NB4 (cell line): Measurements from ENCODE around the gene NUMBL.

Experiments used
- DNase-seq: peaks from one replicate; pipeline ENCODE4 v3.0.0; 2010; ENCODE audit warnings: low read depth
- H3K4me3 ChIP-seq: one replicate; pipeline ENCODE4 v1.5.1; 2011; ENCODE audit warnings: mild to moderate bottlenecking, low read depth, low read length, moderate library complexity
- MYC ChIP-seq: IDR thresholded peaks from 2 replicates; pipeline ENCODE4 v1.6.1; 2011; ENCODE audit warnings: low read depth, low read length
- POLR2A ChIP-seq: IDR thresholded peaks from 2 replicates; pipeline ENCODE4 v1.6.1; 2011; ENCODE audit warnings: mild to moderate bottlenecking; ENCODE audit not compliant: insufficient read length; ENCODE audit errors: extremely low read depth
- TF ChIP-seq, protein P1 (sequence below): IDR thresholded peaks from 2 replicates; pipeline ENCODE4 v1.6.1; 2011; ENCODE audit warnings: low read depth, low read length
- TF ChIP-seq, protein P2 (sequence below): IDR thresholded peaks from one replicate; pipeline ENCODE4 v1.5.1; 2012; ENCODE audit warnings: low read depth, low read length

NUMBL gene

DNA sequence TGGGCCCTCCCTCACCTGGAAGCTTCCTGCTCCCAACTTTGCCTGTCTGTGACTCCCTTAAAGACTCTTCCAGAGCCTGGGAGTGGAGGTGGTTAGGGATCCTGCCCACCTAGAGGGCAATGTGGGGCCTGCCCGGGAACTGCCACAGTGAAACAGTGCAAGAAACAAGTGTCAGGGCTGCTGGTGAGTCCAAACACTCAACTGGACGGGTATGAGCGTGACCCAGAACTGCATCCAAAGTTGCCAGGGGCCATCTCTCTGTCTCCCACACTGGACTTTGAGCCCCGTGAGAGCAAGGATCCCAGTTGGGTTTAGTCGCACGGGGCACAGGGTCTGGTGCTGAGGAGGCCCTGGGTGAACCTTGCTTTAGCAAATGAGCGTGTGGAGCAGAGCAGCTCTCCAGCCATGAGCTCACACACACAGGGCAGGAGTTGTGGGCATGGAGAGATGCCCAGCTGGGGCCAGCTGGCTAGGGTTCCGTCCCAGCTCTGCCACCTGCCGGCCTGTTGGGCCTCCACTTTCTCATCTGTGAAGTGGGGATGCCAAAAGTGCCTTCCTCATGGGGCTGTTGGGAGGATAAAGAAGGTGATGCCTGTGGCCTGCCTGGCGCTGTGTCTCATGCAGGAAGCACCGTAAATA lies 2.8 kb upstream of the NUMBL start:
- no peak overlapping the region for H3K4me3 ChIP-seq
- TF ChIP-seq, protein P1, sequence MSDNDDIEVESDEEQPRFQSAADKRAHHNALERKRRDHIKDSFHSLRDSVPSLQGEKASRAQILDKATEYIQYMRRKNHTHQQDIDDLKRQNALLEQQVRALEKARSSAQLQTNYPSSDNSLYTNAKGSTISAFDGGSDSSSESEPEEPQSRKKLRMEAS: no peak
- no peak for TF ChIP-seq POLR2A
- TF ChIP-seq, protein P2, sequence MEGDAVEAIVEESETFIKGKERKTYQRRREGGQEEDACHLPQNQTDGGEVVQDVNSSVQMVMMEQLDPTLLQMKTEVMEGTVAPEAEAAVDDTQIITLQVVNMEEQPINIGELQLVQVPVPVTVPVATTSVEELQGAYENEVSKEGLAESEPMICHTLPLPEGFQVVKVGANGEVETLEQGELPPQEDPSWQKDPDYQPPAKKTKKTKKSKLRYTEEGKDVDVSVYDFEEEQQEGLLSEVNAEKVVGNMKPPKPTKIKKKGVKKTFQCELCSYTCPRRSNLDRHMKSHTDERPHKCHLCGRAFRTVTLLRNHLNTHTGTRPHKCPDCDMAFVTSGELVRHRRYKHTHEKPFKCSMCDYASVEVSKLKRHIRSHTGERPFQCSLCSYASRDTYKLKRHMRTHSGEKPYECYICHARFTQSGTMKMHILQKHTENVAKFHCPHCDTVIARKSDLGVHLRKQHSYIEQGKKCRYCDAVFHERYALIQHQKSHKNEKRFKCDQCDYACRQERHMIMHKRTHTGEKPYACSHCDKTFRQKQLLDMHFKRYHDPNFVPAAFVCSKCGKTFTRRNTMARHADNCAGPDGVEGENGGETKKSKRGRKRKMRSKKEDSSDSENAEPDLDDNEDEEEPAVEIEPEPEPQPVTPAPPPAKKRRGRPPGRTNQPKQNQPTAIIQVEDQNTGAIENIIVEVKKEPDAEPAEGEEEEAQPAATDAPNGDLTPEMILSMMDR: no peak
- no peak for TF ChIP-seq MYC
- DNase-seq: no peak

DNA sequence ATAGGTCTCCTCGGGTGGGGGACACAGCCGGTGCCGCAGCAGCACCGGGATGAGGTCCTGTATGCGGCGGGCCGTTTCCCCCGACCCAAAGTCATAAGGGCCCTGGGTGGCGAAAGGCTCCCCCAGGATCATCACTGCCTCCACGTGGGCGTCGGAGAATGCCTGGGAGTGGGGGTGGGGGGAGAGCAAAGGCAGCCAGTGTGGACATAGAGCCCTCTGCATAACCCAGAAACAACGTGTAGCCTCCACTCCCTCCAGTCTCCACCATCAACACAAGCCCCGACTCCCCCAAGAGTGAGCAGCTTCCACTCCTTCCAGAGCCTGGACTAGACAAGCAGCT lies 1.7 kb upstream of the NUMBL start:
- H3K4me3 ChIP-seq: no peak overlapping the region
- TF ChIP-seq MYC (no peak), POLR2A (no peak)
- TF ChIP-seq, protein P2: no peak
- TF ChIP-seq, protein P1: no peak
- no peak for DNase-seq

DNA sequence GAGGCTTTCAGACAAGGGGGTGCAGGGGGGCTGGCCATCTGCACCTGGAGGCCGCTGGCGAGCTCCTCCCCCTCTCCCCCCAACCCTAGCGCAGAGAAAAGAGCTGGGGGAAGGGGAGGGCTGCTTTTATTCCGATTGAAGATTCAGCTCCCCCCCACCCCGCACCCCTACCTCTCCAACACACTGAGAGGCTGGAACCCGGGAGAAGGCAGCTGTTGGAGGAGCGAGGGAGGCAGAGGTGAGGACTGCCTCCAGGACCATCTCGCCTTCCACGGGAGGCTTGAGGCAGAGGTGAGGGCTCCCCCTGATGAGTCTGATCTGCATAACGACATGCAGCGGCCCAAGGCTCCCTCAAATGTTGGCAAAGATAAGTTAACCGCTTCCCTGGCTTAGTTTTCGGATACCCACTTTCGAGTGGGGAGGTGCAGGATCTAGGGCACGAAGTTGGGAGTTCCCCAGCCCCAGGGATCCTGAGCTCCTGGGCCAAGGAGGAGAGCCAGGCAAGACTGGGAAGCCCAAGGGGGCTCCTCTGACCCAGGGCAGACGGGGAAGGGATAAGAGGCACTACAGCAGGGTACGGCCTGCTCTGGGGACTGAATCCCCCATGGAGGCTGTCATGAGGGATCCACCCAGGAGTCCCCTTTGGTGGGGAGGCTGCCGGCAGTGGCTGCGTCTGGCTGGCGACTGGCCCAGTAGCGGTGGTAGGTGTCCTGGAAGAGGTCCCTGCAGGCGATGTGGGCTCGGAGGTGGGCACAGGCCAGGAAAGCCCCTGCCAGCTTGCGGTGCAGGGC lies 1.2 kb upstream of the NUMBL start:
- TF ChIP-seq, protein P1: no peak
- TF ChIP-seq, protein P2: no peak
- TF ChIP-seq POLR2A (no peak), MYC (no peak)
- H3K4me3 ChIP-seq: no peak overlapping the region
- peak; percentile 37 for DNase-seq

DNA sequence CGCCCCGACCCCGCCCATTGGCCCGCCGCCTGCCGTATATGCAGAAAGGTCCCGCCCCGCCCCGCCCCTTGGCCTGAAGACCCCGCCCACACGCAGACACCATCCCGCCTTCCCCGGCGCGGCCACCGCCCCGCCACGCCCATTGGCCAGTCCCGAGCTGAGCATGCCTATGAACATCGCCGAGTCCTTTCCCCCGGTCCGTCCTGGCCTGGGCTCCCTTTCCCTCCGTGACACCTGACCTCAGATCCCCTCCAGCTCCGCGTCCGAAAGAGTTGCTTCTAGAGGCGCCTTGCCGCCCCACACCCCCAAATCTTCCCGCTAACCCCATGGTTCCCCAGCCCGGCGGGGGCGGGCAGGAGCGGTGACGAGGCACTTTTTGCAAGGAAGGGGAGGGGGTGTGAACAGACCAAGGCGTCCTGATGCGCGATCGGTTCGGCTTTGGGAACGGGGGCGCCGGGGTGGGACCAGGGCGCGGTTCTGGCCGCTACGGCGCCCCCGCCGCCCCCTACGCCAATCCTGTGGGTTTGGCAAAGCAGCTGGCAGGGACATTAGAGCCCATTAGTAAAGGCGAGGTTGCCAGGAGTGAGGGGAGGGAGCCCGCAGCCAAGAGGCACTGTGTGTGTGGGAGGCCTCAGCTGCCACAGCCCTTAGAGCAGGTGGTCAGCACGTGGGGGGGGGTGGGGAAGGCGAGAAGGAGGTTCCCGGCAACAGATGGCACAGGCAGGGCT lies 406 bp upstream of the NUMBL start:
- H3K4me3 ChIP-seq: peak overlapping the region; percentile 49
- TF ChIP-seq, protein P2: no peak
- no peak for TF ChIP-seq POLR2A
- peak; percentile 97 for TF ChIP-seq MYC
- TF ChIP-seq, protein P1: peak; percentile 97
- peak; percentile 88 for DNase-seq

DNA sequence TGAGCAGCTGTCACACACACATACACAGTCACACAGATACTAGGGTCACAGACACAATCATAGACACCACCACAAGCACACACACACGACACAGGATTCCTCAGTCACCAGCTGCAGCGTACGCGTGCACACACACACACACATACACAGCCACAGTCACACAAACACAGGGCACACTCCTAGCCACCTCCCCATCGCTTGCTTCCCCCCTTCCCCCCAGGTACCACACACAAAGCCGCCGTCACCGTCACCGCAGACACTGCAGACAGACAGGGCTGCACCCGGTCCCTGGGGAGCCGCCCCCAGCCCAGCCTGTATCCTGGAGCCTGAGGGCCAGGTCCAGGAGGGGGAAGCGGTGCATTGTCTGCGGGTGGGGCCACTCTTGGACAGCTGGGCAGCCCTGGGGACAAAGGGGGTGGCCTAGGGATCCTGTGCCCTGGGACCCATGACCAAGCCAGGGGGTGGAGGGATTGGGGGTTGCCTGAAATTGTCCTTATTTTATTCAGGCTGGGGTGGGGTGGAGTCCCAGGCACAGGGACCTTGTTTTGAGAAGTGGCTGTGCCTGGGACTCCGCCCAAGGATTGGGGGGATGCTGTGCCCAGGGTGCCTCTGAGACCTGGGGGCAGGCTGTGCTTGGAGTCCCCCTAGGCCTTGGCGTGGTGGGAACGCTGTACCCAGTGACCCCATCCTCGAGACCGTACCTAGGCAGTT lies 957 bp downstream of the NUMBL start:
- DNase-seq: peak; percentile 16
- TF ChIP-seq, protein P2: no peak
- TF ChIP-seq POLR2A (no peak), MYC (no peak)
- TF ChIP-seq, protein P1: no peak
- H3K4me3 ChIP-seq: no peak overlapping the region
